GM23248 (cell line): ENCODE data around the gene MCL1.

Source experiments
- EZH2 ChIP-seq: fragments of 200-600 bp; sonication (generic); IDR thresholded peaks from 2 replicates; pipeline ENCODE4 v1.6.1; 2018; ENCODE audit warnings: antibody characterized with exemption, mild to moderate bottlenecking; ENCODE audit not compliant: insufficient read depth, poor library complexity, severe bottlenecking
- EZH2phosphoT487 ChIP-seq: fragments of 200-600 bp; sonication (generic); IDR thresholded peaks from 2 replicates; pipeline ENCODE4 v1.6.1; 2018; ENCODE audit warnings: antibody characterized with exemption, moderate library complexity, mild to moderate bottlenecking, low read depth; ENCODE audit not compliant: insufficient read depth

DNA sequence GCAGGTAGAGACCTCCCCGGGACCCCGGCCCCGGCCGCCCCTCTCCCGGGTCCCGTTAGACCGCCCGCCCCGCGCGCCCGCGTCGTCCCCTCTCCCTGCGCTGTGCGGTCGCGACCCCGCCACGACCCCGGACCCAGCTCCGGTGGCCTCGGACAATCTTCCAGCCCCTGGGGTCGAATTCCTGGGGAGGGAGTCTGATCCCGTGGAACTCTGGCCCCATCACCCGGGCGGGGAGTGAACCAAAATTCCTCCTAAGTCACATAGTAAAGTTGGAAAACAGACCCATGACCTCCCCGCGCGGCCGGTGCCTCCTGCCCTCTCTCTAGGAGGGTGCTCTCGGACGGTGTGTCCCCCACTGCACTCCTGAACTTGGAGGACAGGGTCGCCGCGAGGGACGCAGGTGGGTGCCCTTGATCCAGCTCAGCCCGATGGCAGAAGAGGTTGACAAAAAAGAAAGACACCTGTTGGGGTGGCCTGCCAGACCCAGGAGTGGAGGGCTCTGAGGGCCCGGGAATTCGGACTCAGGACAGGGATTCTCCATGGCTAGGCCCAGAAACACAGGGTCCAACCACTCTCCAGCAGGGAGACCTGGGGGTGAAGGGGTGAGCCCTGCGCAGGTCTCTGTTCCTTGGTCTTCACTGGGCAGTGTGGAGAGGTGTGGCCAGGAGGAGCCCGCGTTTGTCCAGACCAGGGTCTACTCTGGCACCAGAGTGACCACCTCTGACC lies 29.8 kb downstream of the MCL1 start:
- TF ChIP-seq EZH2phosphoT487, result no peak
- no peak for TF ChIP-seq EZH2
